Effector memory CD4-positive, alpha-beta T cell (primary cell): ENCODE measurements around the gene ZNF652.

Experiments
- DNase-seq, 3 donors: peaks; one replicate each; pipeline ENCODE4 v3.0.0-alpha.2; 2020
- H3K27ac ChIP-seq: 2 replicates; pipeline ENCODE4 v1.7.0; 2013; ENCODE audit warnings: mild to moderate bottlenecking, low read length, moderate library complexity; ENCODE audit not compliant: insufficient read depth, poor library complexity, severe bottlenecking
- H3K27me3 ChIP-seq: replicated peaks from 2 replicates; pipeline ENCODE4 v1.7.0; 2013; ENCODE audit warnings: mild to moderate bottlenecking, low read length; ENCODE audit not compliant: insufficient read depth, control insufficient read depth, poor library complexity, severe bottlenecking
- H3K36me3 ChIP-seq: 2 replicates; pipeline ENCODE4 v1.7.0; 2013; ENCODE audit warnings: mild to moderate bottlenecking, low read length, moderate library complexity; ENCODE audit not compliant: control insufficient read depth, insufficient read depth
- H3K4me1 ChIP-seq: 2 replicates; pipeline ENCODE4 v1.7.0; 2013; ENCODE audit warnings: low read length, mild to moderate bottlenecking; ENCODE audit not compliant: control insufficient read depth, insufficient read depth, poor library complexity, severe bottlenecking
- H3K4me3 ChIP-seq: 2 replicates; pipeline ENCODE4 v1.7.0; 2013; ENCODE audit warnings: low read length, low read depth, mild to moderate bottlenecking; ENCODE audit not compliant: insufficient read depth, poor library complexity, severe bottlenecking
- H3K9me3 ChIP-seq: 2 replicates; pipeline ENCODE4 v1.7.0; 2013; ENCODE audit warnings: mild to moderate bottlenecking, low read length, moderate library complexity; ENCODE audit not compliant: control insufficient read depth

ZNF652 gene

GRCh38 chr17:49327835-49328784 is 33.9 kb downstream of the ZNF652 start:
- Histone ChIP-seq H3K9me3 (no peaks in the 10 kb centered on the region), H3K36me3 (no peaks in the 10 kb centered on the region), H3K27me3 (no peaks in the 10 kb centered on the region), H3K4me3 (no peak overlapping the region), H3K27ac (no peak overlapping the region), H3K4me1 (peaks cover 4% of the 10 kb centered on the region)
- DNase-seq, result no peak

DNA sequence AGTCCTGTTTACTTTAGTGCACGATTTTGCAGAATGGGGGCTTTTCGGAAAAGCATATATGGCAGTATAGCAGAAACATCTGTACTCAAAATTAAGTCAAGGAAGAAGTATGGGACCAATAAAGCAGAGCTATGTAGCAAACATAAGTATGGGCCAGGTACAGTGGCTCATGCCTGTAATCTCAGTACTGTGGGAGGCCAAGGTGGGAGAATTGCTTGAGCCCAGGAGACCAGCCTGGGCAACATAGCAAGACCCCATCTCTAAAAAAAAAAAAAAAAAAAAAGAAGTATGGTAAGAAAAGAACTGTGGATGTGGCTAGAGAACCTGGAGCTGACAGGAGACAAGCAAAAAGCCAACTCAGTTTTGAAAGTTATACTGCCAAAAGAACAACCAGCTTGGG is 36.1 kb downstream of the ZNF652 start:
- peaks cover 4% of the 10 kb centered on the region for H3K4me1 ChIP-seq
- DNase-seq, result no peak
- H3K27ac ChIP-seq, result no peak overlapping the region
- no peaks in the 10 kb centered on the region for H3K27me3 ChIP-seq
- no peak overlapping the region for H3K4me3 ChIP-seq
- no peaks in the 10 kb centered on the region for H3K36me3 ChIP-seq
- H3K9me3 ChIP-seq, result no peaks in the 10 kb centered on the region

DNA sequence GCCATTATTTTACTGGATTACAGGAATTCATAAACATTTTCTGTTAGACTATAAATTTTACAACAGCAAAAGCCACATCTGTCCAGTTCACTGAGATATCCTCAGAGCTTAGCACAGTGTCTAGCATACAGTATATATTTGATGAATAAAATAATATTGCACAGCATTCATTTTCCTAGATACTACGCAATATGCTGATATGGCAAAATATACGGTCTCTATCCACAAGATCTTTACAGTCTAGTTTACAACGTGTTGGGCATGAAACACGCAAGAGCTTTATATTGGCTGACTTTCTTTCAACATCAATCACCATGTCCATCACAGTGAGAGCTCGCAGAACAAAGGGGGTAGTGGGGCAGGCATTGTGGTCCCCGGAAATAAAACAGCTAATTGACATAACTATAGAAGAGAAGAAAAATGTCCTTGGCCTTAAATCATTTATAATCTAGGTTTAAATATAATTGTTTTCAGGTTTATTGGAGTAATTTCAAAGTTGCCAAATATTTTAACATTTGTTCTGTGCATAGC is 43.5 kb downstream of the ZNF652 start:
- Histone ChIP-seq H3K4me3 (no peak overlapping the region), H3K27ac (no peak overlapping the region), H3K27me3 (no peaks in the 10 kb centered on the region), H3K36me3 (peaks cover 4% of the 10 kb centered on the region), H3K4me1 (peaks cover 3% of the 10 kb centered on the region), H3K9me3 (no peaks in the 10 kb centered on the region)
- no peak for DNase-seq

DNA sequence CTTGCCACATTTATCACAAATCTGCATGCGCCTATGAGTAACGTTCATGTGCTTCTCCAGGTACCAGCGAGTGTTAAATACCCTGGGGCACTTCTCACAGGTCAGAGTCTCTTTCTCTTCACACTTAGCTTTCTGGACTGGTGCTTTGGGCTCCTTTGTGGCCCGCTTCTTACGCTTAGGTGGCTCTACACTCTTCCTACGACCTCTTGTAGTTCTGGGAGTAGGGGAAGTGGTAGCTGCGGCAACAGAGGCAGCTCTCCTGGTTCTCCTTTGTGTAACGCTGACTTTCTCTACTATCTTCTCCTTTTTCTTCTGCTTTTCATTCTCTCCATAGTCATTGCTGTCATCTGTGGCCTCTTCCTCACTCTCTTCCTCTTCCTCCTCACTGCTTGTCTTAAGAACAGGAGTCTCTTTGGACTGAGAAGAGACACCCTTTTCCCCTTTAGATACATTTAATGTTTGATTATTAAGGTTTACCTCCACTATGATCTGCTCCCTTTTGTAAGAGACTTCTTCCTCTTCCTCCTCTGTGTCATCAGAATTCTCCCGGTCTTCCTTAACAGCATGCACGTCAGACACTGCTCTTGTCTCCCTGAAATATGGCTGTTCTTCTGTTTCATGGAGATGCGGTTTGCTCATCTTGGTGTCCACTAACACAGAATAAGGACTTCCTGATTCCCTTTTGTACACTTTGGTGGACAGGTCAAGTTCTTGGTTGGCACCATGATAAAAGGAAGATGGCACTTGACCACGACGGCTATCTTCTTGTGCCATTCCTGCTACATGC is 45.0 kb downstream of the ZNF652 start:
- DNase-seq, result no peak
- H3K4me1 ChIP-seq, result peaks cover 3% of the 10 kb centered on the region
- H3K4me3 ChIP-seq, result no peak overlapping the region
- H3K9me3 ChIP-seq, result no peaks in the 10 kb centered on the region
- H3K27me3 ChIP-seq, result no peaks in the 10 kb centered on the region
- H3K36me3 ChIP-seq, result peaks cover 4% of the 10 kb centered on the region
- H3K27ac ChIP-seq, result peak overlapping the region; percentile 11

- no peak for DNase-seq
- H3K4me1 ChIP-seq, result peaks cover 3% of the 10 kb centered on the region
- H3K27ac ChIP-seq, result no peak overlapping the region
- no peak overlapping the region for H3K4me3 ChIP-seq
- H3K9me3 ChIP-seq, result no peaks in the 10 kb centered on the region
- peaks cover 4% of the 10 kb centered on the region for H3K36me3 ChIP-seq
- no peaks in the 10 kb centered on the region for H3K27me3 ChIP-seq
These were observed 45.8 kb downstream of the ZNF652 start for GRCh38 chr17:49316258-49316570.

DNA sequence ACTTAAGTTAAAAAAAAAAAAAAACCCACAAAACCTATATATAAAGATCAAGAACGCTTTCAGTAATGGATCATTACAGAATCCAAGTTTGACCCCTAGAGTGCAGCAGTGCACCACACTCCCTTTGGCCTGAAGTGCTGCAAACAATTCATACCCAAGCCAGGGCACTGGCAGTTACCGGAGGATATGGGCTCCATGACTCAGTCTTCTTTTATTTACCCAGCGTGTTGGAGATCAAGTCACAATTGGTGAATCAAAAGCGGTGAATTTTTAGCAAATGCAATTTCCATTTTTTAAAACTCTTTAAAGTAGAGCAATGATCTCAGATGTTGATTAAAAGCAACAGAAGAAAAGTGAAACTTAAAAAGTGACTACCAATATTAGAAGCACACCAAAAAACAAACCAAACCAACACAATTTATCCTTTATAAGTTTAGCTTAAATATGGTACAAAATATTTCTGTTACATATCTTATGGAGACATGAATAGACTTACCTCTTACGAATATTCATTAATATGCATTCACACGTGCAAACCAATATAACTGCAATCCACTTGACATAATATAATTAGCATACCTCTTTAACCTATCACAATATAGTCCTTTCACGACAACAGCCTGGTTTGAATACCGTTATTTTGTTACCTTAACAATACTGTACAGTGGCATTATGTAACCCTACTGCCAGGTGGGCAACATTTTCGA is 46.3 kb downstream of the ZNF652 start:
- Histone ChIP-seq H3K4me1 (peaks cover 3% of the 10 kb centered on the region), H3K27ac (no peak overlapping the region), H3K4me3 (no peak overlapping the region), H3K9me3 (no peaks in the 10 kb centered on the region), H3K27me3 (no peaks in the 10 kb centered on the region), H3K36me3 (peaks cover 4% of the 10 kb centered on the region)
- peak; percentile 64 to 66 (median 65) for DNase-seq

DNA sequence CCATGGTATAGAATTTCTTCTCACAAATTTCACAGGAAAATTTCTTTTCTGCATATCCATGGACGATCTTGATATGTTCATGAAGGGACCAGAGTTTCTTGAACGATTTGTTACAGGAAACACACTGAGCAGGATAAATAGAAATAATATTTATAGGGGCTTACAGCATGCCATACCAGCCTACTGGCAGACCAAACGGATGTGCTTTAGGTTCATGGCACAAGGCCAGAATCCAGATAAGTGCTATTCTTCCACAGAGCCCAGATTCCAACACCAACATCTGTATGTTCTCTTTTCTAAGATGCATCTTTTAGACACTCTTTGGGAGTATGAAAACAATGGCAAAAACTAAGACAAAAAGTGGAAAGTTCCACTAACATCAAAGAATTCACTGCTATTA is 49.3 kb downstream of the ZNF652 start:
- H3K9me3 ChIP-seq, result no peaks in the 10 kb centered on the region
- H3K4me3 ChIP-seq, result no peak overlapping the region
- H3K4me1 ChIP-seq, result peaks cover 3% of the 10 kb centered on the region
- no peak overlapping the region for H3K27ac ChIP-seq
- H3K36me3 ChIP-seq, result peaks cover 4% of the 10 kb centered on the region
- no peak for DNase-seq
- H3K27me3 ChIP-seq, result no peaks in the 10 kb centered on the region

DNA sequence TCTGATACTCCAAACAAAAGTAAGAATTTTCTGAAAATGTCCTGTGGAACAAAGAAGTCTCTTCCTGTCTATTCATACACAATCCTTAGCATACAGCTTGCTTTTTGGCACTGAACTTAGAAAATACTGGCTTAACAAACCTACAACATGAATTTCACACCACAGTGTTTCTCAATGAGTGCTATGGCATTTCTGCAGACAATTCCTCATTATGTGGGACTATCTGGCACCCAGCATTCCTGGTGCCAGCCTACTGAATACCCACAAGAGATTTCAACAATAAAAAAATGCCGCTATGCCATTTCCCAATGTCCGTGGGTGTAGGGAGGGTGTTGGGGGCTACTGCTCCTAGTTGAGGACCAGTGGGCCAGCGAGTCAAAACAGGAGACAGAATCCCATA is 62.1 kb downstream of the ZNF652 start:
- Histone ChIP-seq H3K27me3 (no peaks in the 10 kb centered on the region), H3K4me1 (no peaks in the 10 kb centered on the region), H3K27ac (no peak overlapping the region), H3K36me3 (peaks cover 40% of the 10 kb centered on the region), H3K4me3 (no peak overlapping the region), H3K9me3 (no peaks in the 10 kb centered on the region)
- no peak for DNase-seq

DNA sequence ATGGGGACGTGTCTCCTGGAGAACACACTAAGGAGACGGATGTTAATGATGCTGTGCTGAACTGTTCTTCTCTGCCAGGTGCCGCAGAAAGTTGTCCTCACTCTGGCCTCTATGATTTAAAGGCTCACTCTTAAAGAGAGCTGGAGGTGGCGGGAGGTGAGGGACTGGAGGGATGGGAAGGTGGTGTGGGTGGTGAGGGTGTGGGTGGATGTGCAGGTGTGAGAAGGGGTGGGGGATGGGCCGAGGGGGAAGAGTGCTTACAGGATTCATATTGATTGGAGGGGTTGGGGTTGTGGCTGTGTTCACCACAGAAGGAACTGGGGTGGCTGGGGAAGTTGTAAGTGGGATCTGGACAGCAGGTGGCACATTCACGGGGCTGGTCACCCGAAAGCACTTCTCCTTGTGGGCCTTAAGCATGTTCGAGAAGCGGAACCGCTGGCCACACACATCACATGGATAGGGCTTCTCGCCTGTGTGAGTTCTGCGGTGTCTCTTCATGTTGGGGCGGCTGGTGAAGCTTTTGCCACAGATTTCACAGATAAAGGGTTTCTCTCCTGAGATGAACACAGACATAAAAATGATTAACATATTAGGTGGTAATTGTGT is 63.6 kb downstream of the ZNF652 start:
- no peaks in the 10 kb centered on the region for H3K27me3 ChIP-seq
- H3K9me3 ChIP-seq, result no peaks in the 10 kb centered on the region
- no peak overlapping the region for H3K4me3 ChIP-seq
- H3K36me3 ChIP-seq, result peaks cover 40% of the 10 kb centered on the region
- H3K4me1 ChIP-seq, result no peaks in the 10 kb centered on the region
- H3K27ac ChIP-seq, result no peak overlapping the region
- no peak for DNase-seq
